Fibroblast of pulmonary artery (primary cell): ENCODE results near the gene ABCA6.
A peak's percentile ranks its signal among the peaks of the same experiment; 100 is the strongest.

Experiments
- DNase-seq: peaks from one replicate; pipeline ENCODE4 v3.0.0-alpha.2; 2010; ENCODE audit warnings: low read depth
- H3K4me3 ChIP-seq: replicated peaks from 2 replicates; pipeline ENCODE4 v1.5.1; 2011; ENCODE audit warnings: low read depth, mild to moderate bottlenecking, control low read depth, low read length, moderate library complexity
- CTCF ChIP-seq: IDR thresholded peaks from 2 replicates; pipeline ENCODE4 v1.5.1; 2011; ENCODE audit warnings: mild to moderate bottlenecking, control low read depth, low read length, inconsistent platforms; ENCODE audit errors: missing control alignments

Gene ABCA6

DNA sequence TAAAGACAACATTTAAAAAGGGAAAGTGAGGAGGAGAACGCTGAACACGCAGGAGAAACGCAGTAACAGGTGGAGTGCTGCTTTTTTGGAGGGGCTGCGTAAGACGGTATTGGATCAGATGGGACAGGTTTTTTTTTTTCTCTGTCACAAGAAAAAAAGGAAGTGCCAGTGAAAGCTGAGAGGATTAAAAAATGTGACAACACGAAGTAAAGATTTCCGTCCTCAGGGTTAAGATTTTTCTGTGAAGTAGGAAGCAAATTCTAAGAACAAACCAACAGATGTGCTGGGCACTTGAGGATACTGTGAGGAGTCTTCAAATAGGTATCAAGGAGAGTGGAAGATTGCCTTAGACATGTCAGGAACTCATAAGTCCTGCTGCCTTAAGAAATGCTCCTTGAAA, 75.2 kb downstream of the ABCA6 start:
- DNase-seq: no peak
- TF ChIP-seq CTCF: no peak
- no peak overlapping the region for H3K4me3 ChIP-seq

DNA sequence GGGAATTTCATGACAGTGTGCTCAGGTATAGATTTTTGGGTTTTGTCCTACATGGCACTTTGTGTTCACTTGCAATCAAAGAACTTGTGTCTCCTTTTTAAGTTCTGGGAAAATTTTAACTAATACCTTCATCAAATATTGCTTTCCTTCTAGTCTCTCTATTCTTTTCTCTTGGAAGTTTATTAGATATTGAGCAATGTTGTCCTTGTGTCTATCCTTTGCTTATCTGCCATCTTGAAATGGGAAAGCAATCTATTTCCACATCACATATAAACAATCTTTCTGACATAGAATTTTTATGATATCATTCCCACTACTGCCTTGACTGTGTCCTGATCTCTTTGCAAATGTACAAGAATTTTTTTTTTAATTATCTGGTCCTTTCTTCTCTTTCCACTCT, 76.6 kb downstream of the ABCA6 start:
- H3K4me3 ChIP-seq: no peak overlapping the region
- TF ChIP-seq CTCF: no peak
- DNase-seq: no peak

GRCh38 chr17:69064476-69064875, 77.2 kb downstream of the ABCA6 start:
- TF ChIP-seq CTCF: no peak
- H3K4me3 ChIP-seq: no peak overlapping the region
- DNase-seq: no peak

GRCh38 chr17:69064001-69064400, 77.7 kb downstream of the ABCA6 start:
- TF ChIP-seq CTCF: no peak
- no peak for DNase-seq

DNA sequence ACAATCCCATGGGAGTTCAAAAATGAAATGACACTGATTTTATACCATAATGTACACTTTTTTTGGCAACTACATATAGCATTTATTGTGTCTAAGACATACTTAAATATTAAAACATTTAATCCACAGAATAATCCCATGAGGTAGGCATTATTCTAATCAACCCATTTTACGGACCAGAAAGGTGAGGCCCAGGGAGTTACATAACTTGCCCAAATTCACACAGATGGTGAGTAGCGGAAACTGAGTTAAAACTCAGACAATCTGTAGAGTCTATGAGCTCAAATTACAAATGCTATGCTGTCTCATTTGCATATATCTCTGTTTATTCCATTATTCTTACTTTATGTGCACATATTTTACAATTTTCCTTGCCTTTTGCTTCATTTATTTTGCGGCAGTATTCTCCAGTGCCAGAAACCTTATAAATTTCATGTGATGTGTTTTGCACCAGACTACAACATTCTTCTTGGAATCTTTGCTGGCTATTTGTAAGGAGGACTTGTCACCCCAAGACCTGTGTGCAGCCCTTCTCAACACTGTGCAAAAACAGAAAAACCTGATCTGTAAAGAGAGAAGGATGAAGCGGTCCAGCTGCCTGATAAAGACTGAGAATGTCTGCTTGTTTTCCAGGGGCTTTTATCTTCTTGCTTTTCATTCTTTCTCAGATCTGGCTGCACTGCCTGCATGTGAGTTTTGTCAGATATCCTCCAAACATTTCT, 78.7 kb downstream of the ABCA6 start:
- no peak overlapping the region for H3K4me3 ChIP-seq
- peak; percentile 35 for DNase-seq
- no peak for TF ChIP-seq CTCF

More at GRCh38 chr17:69064001-69064400, 77.7 kb downstream of the ABCA6 start:
- no peak overlapping the region for H3K4me3 ChIP-seq

DNA sequence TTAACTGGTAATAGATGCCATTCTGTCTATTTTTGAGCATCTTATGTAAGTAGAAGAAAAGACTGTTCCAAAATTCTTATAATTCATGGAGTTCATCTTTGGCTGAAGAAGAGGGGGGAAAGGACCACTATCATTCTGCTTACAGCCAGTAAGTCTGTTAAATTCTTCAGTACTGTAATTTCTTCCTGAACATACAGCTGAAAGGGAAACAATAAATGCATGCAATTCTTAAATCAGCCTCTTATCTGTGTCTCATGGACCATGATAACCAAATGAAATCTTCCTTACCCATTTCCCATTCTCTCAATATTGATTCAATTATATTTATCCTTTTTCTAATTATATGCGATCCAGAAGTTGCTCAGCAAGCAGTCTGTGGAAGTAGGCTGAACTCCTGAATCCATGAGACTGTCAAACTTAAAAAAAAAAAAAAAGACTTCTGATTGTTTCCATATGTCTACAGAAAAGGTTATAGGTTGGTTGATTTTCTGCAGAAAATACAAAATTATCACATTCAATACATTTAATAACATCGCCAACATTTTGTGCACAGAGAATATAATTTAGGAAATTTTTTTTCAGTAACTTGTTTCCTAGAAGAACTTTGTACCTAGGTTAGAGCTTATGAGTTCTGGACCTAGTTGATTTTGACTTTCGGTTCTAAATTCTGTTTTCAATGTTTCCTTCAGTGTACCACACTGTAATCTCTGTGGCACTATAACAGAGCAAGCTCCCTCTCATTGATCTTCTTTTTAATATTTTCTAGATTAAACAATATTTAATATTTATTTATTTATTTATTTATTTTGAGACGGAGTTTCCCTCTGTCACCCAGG, 79.8 kb downstream of the ABCA6 start:
- no peak for TF ChIP-seq CTCF
- peak; percentile 31 for DNase-seq
- H3K4me3 ChIP-seq: no peak overlapping the region
